Fibroblast of the conjunctiva (primary cell): ENCODE data around the gene AHRR.
"Not testable (repeated sequence)": the region's sequence is repeated elsewhere in the genome, so short reads cannot be mapped to it uniquely, and the experiment has no call there.

Source experiments
- DNase-seq: peaks from one replicate; pipeline ENCODE4 v3.0.0-alpha.2; 2010; ENCODE audit warnings: low read depth

Gene AHRR

GRCh38 chr5:475704-476101 lies 154.2 kb downstream of the AHRR start:
- DNase-seq = no peak

DNA sequence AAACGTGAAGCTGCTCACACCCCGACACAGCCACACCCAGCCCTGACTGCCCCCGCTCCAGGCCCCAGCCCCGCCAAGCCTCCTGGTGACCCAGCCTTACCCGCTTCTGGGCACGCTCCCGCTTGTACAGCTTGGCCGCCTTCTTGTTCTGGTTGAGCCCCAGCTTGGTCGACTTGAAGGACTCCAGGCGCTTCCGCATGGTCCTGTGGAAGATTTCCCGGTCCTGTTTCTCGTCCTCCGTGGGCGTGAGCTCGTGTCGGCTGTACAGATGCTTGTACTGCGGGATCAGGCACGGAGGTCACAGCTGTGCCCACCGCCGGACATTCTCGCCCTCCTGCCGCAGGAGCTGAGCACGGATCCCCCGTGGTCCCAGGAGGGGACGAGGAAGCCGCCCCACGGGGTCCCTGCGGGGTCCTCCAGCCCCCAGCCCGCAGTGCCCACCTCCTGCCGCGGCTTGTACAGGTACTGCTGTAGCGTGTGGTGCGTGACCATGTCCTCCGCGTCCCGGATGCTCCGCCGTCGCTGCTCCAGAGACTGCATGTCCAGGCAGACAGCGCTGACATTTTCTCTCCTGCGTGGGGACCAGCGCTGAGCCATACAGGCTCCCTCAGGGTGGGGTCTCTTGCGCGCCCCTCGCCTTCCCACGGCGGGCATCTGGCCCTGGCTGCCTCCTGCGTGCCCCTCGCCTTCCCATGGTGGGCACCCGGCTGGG lies 154.7 kb downstream of the AHRR start:
- DNase-seq = no peak

DNA sequence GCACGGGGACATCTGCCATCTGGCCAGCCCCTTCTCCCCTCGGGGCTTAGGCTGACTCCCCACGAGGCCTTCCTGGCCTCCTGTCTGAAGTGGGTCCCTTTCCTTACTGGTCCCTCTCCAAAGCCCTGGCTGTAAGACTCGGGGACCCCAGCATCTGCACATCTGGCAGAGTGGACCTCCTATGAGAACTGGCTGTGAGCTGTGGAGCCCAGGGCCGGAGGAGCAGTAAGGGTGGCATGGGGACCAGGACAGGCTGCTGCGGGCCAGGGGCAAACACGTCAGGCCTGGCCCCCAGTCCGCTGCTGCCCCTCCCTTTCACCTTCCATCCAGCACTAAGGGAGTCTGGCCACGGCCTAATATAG lies 155.3 kb downstream of the AHRR start:
- DNase-seq = no peak

GRCh38 chr5:477247-477646 lies 155.7 kb downstream of the AHRR start:
- DNase-seq = no peak

DNA sequence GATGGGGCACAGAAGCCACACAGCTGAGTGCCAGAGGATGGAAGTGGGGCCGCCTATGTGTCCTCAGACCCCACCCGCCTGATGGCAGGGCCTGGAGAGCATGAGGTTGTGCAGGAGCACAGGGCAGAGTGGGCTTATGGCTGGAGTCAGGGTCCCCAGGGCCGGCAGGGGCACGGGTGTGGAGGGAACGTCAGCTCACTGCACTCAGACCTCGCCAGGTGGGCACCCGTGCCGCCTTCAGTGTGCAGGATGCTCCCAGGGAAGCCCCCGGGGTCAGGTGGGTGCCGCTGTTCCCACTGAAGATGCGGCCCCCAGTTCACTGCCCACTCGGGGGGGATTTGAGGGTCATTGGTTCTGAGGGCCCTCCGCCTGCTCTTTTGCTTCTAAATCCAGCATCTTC lies 156.4 kb downstream of the AHRR start:
- DNase-seq = no peak

DNA sequence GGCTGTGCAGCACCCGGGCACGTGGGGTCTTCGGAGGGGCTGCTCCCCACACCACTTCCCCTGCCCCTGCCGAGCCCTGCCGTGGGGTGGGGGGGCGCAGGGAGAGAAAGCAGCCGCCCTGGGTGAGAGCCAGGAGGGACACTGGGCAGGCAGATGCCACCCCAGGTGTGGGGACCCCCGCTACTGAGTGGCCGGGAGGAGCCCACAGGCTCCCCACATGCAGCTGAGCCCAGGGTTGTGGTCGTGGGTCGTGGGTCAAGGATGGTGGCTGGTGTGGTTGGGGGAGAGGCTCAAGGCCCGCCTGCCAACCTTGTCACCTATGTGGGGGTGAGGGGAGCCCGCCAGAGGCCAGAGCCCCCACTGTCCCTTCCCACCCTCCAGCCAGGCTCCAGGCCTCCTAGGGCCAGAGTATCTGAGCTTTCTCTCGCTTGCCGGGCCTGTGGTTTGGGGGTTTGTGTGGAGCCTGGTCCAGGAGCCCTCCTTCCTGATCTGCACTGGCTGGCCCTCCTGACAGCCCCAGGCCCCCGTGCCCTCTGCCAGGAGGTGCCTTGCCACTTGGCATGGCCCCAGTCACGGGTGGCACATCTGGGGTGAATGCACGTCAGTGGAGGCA lies 157.0 kb downstream of the AHRR start:
- no peak for DNase-seq

DNA sequence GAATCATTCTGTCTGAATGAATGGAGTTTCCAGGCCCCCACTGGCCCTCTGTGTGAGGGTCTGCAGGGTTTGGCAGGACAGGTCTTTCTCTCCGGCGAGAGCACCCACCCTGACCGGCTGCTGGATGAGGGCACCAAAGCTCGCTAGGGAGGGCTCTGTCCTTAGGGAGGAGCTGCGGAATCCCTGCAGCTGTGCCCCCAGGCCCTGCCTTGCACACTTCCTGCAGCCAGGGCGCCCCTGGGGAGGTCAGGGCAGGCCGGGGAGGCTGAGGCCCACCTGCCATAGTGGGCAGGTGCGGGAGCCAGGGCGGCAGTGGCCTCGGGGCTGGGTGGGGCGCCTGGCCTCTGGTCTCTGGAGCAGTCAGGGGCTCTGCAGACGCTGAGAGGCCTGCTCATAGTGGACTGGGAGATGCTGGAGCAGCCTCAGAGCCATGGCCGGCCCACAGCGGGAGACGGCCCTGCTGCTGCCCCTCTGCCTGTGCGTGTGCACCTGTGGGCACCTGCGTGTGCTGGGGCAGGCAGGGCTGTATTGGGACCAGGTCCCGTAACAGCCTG lies 157.5 kb downstream of the AHRR start:
- no peak for DNase-seq

DNA sequence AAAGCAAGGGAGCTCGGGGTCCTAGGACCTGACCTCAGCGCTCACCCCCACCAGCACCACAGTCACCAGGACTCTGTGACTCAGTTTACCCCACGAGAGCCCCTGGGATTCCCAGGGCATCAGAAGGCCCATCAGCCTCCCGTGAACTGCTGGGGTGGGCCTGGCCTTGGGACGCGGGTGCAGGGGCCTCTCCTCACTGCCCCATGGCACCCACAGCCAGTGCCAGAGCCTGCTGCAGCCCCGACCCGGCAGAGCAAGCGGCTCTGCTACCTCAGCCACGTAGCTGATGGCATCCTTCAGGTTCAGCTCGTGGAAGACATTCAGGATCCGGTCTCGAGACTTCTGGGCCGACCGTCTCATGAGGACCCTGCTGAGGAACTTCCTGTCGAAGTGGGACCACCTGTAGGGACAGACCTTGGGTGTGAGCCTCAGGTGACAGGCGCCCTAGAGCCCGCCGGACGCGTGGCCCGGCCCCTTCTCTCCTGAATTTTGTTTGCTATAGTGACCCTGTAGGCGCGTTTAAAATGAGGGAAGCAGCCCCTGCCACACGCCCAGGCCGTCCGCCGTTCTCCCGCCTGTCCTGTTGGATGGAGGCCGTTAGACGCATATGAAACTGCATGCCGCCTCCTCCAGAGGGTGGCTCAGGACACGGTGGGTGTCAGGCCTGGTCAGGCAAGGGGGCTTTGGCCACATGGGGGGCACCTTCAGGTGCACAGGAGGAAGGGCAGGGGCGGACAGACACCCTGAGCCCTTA lies 158.2 kb downstream of the AHRR start:
- no peak for DNase-seq

GRCh38 chr5:481347-481746 lies 159.8 kb downstream of the AHRR start:
- DNase-seq = no peak

DNA sequence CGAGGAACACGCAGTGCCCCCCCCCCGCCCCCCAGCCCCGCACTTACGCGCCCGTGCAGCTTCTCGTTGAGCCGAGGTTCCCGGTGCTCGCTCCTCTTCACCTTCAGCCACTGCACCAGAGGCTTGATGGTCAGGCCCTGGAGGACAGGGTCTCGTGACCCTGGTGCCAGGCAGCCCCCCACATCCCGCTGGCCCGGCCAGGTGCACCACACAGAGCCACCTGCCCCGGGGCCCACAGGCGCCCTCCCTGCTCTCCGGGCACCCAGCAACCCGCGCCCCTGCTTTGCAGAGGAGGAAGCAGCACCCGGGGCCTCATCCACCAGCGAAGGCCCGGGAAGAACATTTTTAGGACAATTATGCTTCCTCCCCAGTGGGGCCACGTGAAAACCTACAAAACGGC lies 160.5 kb downstream of the AHRR start:
- no peak for DNase-seq

DNA sequence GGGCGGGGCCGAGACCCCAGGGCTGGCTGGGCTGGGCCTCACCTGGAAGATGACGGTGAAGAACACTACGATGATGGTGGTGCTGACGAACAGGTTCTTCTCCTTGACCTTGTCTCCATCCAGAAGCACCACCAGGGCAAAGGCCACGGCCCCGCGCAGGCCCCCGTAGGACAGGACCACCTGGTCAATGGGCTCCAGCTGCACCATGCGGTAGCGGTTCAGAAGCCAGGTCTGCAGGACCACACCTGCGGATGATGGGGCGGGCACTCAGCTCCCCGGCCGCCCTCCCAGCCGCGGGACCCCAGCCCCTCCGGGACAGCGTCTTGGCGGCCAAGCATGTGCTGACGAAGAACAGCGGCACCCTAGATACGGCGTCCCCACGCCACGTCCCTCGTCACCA lies 161.0 kb downstream of the AHRR start:
- DNase-seq = no peak

DNA sequence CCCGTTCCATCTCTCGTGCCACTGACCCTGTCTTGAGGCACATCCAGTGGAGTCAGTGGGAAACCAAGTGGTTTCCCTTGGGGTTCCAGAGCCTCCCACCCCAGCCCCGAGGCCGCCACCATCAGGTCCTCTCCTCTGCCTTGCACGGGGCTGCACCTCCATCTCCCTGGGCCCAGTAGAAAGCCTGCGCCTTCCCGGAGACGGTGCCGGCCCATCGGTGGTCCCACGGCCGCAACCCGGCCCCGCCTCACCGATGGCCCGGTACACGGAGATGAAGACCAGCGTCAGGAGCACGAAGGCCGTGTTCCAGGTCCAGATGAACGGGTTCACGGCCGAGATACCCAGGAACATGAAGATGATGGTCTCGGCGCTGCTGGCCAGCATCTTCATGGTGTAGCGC lies 161.5 kb downstream of the AHRR start:
- no peak for DNase-seq

GRCh38 chr5:483434-484140 lies 162.1 kb downstream of the AHRR start:
- no peak for DNase-seq

- DNase-seq = no peak
These were observed 163.0 kb downstream of the AHRR start for GRCh38 chr5:484556-484955.

DNA sequence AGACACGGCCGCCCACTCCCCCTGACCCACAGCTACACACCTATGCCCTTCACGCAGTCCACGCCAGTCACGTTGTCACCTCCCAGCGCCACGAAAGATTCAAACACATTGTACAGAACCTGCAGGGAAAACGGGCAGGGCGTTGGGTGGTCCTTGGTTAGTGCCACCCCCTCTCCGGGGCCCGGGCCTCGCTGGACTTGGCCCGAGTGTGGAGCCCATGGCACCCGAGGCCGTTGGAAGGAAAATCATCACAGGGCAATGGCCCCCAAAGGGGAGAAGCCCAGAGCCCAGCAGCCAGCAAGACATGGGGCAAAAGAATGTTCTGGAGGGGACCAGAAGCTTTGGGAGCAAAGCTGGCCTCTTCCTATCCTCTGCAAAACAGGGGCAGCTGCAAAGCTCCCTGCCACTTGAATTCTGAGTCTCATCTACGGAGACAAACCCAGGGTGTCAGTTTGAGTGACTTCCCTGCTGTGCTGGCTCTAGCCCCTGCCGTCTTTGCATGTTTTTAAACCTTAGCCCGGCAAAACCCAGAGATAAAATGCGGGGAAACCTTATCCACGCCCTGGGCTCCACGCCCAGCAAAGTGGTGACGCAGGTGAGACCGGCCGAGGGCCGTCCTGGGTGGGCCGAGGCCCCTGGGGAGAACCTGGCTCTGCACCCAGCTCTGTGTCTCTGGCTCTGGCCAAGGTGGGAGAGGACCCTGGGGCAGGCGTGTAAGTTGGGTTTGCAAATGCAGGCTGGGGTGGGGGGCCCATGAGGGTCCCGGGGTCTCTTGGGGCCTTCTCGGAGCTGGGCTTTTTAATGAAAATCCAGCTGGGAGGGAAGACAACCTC lies 163.8 kb downstream of the AHRR start:
- DNase-seq = no peak

GRCh38 chr5:485946-486491 lies 164.5 kb downstream of the AHRR start:
- no peak for DNase-seq

DNA sequence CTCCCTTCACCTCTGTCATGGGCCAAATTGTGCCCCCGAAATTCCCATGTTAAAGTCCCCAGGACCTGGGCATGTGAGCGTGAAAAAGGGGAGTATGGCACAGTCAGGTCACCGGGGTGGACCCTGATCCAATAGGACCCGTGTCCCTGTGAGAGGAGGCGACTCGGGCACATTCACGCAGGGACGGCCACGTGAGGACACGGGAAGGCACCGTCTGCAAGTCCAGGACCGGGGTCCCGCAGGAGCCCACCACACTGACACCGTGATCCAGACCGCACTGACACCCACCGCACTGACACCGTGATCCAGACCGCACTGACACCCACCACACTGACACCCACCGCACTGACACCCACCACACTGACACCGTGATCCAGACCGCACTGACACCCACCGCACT lies 165.1 kb downstream of the AHRR start:
- not testable (repeated sequence) for DNase-seq
